ENCODE data around the gene BOLA3.

The BOLA3 gene

DNA sequence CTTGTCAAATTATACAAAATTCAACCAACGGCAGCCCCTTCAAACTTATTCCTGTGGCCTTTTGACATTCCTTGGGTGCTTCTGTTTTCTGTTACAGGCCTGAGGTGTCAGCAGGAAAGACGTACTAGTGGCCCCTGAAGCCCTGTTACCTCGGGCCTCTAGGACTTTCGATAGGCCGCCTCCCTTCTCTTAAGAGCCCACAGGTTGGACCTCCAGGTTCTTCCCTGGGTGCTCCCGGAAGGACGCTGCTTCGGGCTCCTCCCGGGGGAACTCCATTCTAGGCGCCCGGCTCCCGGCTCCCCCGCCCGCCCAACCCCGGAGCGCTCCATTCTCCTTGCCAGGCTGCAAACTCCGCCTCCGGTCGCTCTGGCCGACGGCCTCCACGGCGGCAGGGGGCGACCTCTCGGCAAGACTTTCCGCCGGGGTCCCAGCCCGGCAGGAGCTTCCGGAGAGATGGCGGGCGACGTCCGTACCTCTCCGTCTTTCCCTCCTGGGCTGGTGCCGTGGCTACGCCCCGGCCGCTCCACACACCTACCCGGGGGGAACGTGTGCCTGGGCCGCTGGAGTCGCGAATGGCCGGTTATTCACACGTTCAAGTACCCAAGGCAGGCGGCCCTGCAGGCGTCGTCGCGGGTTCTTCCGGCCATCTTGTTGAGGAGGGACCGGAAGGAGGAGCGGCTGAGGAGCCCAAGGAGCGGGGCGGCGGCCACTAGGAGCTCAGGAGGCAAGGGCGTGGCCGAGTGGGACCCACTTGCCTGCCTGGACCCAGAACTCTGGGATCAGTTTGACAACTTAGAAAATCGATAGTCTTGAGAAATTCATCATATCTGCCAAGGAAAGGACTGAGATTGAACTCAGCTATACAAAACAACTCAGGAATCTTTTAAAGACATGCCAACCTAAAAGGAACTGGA is 27.5 kb downstream of the BOLA3 start:
- WGBS = 5% methylated on average over 59 of the region's 59 CpGs

DNA sequence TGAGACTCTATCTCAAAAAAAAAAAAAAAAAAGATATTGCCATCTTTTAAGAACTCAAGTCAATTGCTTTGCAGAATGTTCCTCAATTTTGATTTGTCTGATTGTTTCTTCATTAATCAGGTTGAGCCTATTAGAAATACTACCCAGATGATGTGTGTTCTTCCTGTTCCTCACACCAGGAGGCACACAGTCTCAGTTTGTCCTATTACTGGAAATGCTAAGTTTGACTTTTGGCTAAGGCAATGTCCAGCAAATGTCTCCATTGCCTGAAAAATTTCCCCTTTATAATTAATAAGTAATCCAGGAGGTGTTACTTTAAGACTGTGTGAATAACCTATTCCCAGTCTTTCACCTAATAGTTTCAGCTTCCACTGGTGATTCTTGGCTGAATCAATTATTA is 28.4 kb downstream of the BOLA3 start:
- H3K36me3 ChIP-seq (ENCODE audit: insufficient read depth, low read length) = no peaks in the 10 kb centered on the region
- H3K27ac ChIP-seq (ENCODE audit: low read depth, low read length) = no peak overlapping the region
- H3K9me3 ChIP-seq (ENCODE audit: insufficient read depth, low read depth, low read length) = peaks cover 24% of the 10 kb centered on the region
- peak overlapping the region; percentile 87; the same call in 1 of the 2 replicates for H3K4me3 ChIP-seq (ENCODE audit: low read length)
- H3K27me3 ChIP-seq (ENCODE audit: insufficient read depth, low read length) = peaks cover 41% of the 10 kb centered on the region
- H3K9ac ChIP-seq (ENCODE audit: low read depth, low read length) = no peak overlapping the region
- no peaks in the 10 kb centered on the region for H3K4me1 ChIP-seq (ENCODE audit: insufficient read depth, low read length)

More for the DNA sequence above, 27.5 kb downstream of the BOLA3 start:
- Histone ChIP-seq H3K9ac (ENCODE audit: low read depth, low read length) (peak overlapping the region; percentile 88), H3K4me3 (ENCODE audit: low read length) (peak overlapping the region; percentile 87), H3K27me3 (ENCODE audit: insufficient read depth, low read length) (peaks cover 38% of the 10 kb centered on the region), H3K4me1 (ENCODE audit: insufficient read depth, low read length) (no peaks in the 10 kb centered on the region), H3K36me3 (ENCODE audit: insufficient read depth, low read length) (no peaks in the 10 kb centered on the region), H3K9me3 (ENCODE audit: insufficient read depth, low read depth, low read length) (peaks cover 24% of the 10 kb centered on the region), H3K27ac (ENCODE audit: low read depth, low read length) (peak overlapping the region; percentile 95)

GRCh38 chr2:74111380-74111779 is 36.3 kb downstream of the BOLA3 start:
- Histone ChIP-seq H3K27me3 (ENCODE audit: insufficient read depth, low read length) (peaks cover 15% of the 10 kb centered on the region), H3K9me3 (ENCODE audit: insufficient read depth, low read depth, low read length) (no peaks in the 10 kb centered on the region)

DNA sequence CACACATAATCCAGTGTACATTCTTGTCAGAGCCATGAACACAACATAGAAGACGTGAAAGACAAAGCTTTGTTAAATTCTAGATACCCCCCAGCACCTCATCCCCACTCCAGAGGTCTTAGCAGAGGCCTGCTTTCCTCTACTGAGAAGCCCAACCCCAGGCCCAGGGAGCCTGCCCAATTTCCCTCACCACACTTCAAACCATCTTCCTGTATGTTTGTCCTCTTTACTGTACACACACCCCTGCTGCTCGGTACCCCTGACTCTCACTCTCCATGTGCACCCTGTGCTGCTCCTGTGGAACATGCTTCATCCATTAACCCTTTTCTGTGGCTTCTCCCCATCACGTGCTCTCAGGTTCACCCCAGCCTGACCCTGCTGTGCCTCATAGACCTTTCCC is 37.2 kb downstream of the BOLA3 start:
- Histone ChIP-seq H3K9ac (ENCODE audit: low read depth, low read length) (no peak overlapping the region), H3K9me3 (ENCODE audit: insufficient read depth, low read depth, low read length) (no peaks in the 10 kb centered on the region), H3K4me1 (ENCODE audit: insufficient read depth, low read length) (peaks cover 15% of the 10 kb centered on the region), H3K4me3 (ENCODE audit: low read length) (no peak overlapping the region), H3K27ac (ENCODE audit: low read depth, low read length) (no peak overlapping the region), H3K36me3 (ENCODE audit: insufficient read depth, low read length) (no peaks in the 10 kb centered on the region), H3K27me3 (ENCODE audit: insufficient read depth, low read length) (peaks cover 7% of the 10 kb centered on the region; the same call in 1 of the 2 replicates)
- WGBS = 72% methylated on average over 3 of the region's 3 CpGs

More at GRCh38 chr2:74111380-74111779, 36.3 kb downstream of the BOLA3 start:
- H3K27ac ChIP-seq (ENCODE audit: low read depth, low read length) = no peak overlapping the region
- H3K9ac ChIP-seq (ENCODE audit: low read depth, low read length) = no peak overlapping the region
- H3K4me1 ChIP-seq (ENCODE audit: insufficient read depth, low read length) = peaks cover 15% of the 10 kb centered on the region
- H3K36me3 ChIP-seq (ENCODE audit: insufficient read depth, low read length) = no peaks in the 10 kb centered on the region
- H3K4me3 ChIP-seq (ENCODE audit: low read length) = no peak overlapping the region

- 94% methylated on average over 7 of the region's 8 CpGs for WGBS
- 0 out of 2 replicates have a peak, but pooled peaks cover 5% of the 10 kb centered on the region for H3K36me3 ChIP-seq (ENCODE audit: insufficient read depth, low read length)
- H3K27ac ChIP-seq (ENCODE audit: low read depth, low read length) = no peak overlapping the region
- no peaks in the 10 kb centered on the region for H3K9me3 ChIP-seq (ENCODE audit: insufficient read depth, low read depth, low read length)
- H3K4me3 ChIP-seq (ENCODE audit: low read length) = no peak overlapping the region
- peaks cover 15% of the 10 kb centered on the region for H3K4me1 ChIP-seq (ENCODE audit: insufficient read depth, low read length)
- no peak overlapping the region for H3K9ac ChIP-seq (ENCODE audit: low read depth, low read length)
- H3K27me3 ChIP-seq (ENCODE audit: insufficient read depth, low read length) = no peaks in the 10 kb centered on the region
Observed at GRCh38 chr2:74109551-74109950, 38.2 kb downstream of the BOLA3 start.

GRCh38 chr2:74107071-74107470 is 40.6 kb downstream of the BOLA3 start:
- peaks cover 19% of the 10 kb centered on the region for H3K36me3 ChIP-seq (ENCODE audit: insufficient read depth, low read length)
- 17% methylated on average over 12 of the region's 12 CpGs for WGBS
- H3K9ac ChIP-seq (ENCODE audit: low read depth, low read length) = no peak overlapping the region

DNA sequence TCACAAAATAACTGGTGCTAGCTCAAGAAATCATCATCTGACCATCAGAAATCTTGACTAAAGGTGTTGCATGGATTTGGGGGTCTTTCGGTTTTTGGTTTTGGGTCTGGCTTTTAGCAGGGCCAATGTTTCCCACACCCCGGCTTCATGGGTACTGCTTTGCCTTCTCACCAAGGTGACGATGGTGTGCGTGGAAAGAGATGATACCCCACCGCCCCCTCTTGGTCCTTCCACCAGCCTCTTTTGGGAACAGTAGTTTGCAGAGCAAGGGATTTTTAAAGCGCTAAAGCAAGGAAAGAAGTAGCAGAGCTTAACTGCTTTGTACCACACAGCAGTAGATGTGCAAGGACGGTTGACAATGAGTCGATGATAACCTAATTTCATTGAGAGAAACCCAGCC is 42.3 kb downstream of the BOLA3 start:
- H3K27ac ChIP-seq (ENCODE audit: low read depth, low read length) = no peak overlapping the region
- WGBS = 95% methylated on average over 8 of the region's 8 CpGs
- H3K27me3 ChIP-seq (ENCODE audit: insufficient read depth, low read length) = no peaks in the 10 kb centered on the region
- no peaks in the 10 kb centered on the region for H3K9me3 ChIP-seq (ENCODE audit: insufficient read depth, low read depth, low read length)
- peaks cover 15% of the 10 kb centered on the region for H3K4me1 ChIP-seq (ENCODE audit: insufficient read depth, low read length)
- H3K4me3 ChIP-seq (ENCODE audit: low read length) = no peak overlapping the region
- no peak overlapping the region for H3K9ac ChIP-seq (ENCODE audit: low read depth, low read length)
- H3K36me3 ChIP-seq (ENCODE audit: insufficient read depth, low read length) = peaks cover 32% of the 10 kb centered on the region

More at GRCh38 chr2:74107071-74107470, 40.6 kb downstream of the BOLA3 start:
- peaks cover 15% of the 10 kb centered on the region for H3K4me1 ChIP-seq (ENCODE audit: insufficient read depth, low read length)
- H3K27me3 ChIP-seq (ENCODE audit: insufficient read depth, low read length) = no peaks in the 10 kb centered on the region
- no peaks in the 10 kb centered on the region for H3K9me3 ChIP-seq (ENCODE audit: insufficient read depth, low read depth, low read length)
- peak overlapping the region; percentile 20 for H3K4me3 ChIP-seq (ENCODE audit: low read length)
- H3K27ac ChIP-seq (ENCODE audit: low read depth, low read length) = peak overlapping the region; percentile 12; the same call in 1 of the 2 replicates

GRCh38 chr2:74104839-74105238 is 42.9 kb downstream of the BOLA3 start:
- H3K9me3 ChIP-seq (ENCODE audit: insufficient read depth, low read depth, low read length) = no peaks in the 10 kb centered on the region
- H3K36me3 ChIP-seq (ENCODE audit: insufficient read depth, low read length) = peaks cover 36% of the 10 kb centered on the region
- no peak overlapping the region for H3K4me3 ChIP-seq (ENCODE audit: low read length)
- H3K27ac ChIP-seq (ENCODE audit: low read depth, low read length) = no peak overlapping the region
- H3K9ac ChIP-seq (ENCODE audit: low read depth, low read length) = no peak overlapping the region
- H3K27me3 ChIP-seq (ENCODE audit: insufficient read depth, low read length) = no peaks in the 10 kb centered on the region
- H3K4me1 ChIP-seq (ENCODE audit: insufficient read depth, low read length) = peaks cover 15% of the 10 kb centered on the region
- 97% methylated on average over 7 of the region's 7 CpGs for WGBS

GRCh38 chr2:74103763-74104162 is 43.9 kb downstream of the BOLA3 start:
- Histone ChIP-seq H3K36me3 (ENCODE audit: insufficient read depth, low read length) (peaks cover 47% of the 10 kb centered on the region), H3K9me3 (ENCODE audit: insufficient read depth, low read depth, low read length) (no peaks in the 10 kb centered on the region), H3K4me1 (ENCODE audit: insufficient read depth, low read length) (peaks cover 15% of the 10 kb centered on the region), H3K27me3 (ENCODE audit: insufficient read depth, low read length) (no peaks in the 10 kb centered on the region), H3K27ac (ENCODE audit: low read depth, low read length) (no peak overlapping the region), H3K9ac (ENCODE audit: low read depth, low read length) (no peak overlapping the region), H3K4me3 (ENCODE audit: low read length) (no peak overlapping the region)
- WGBS = 94% methylated on average over 6 of the region's 6 CpGs

- Histone ChIP-seq H3K27me3 (ENCODE audit: insufficient read depth, low read length) (no peaks in the 10 kb centered on the region), H3K9ac (ENCODE audit: low read depth, low read length) (no peak overlapping the region), H3K4me3 (ENCODE audit: low read length) (no peak overlapping the region), H3K36me3 (ENCODE audit: insufficient read depth, low read length) (peaks cover 49% of the 10 kb centered on the region), H3K4me1 (ENCODE audit: insufficient read depth, low read length) (peaks cover 11% of the 10 kb centered on the region), H3K27ac (ENCODE audit: low read depth, low read length) (no peak overlapping the region), H3K9me3 (ENCODE audit: insufficient read depth, low read depth, low read length) (no peaks in the 10 kb centered on the region)
- 97% methylated on average over 14 of the region's 14 CpGs for WGBS
Observed at GRCh38 chr2:74102516-74102915, 45.2 kb downstream of the BOLA3 start.

DNA sequence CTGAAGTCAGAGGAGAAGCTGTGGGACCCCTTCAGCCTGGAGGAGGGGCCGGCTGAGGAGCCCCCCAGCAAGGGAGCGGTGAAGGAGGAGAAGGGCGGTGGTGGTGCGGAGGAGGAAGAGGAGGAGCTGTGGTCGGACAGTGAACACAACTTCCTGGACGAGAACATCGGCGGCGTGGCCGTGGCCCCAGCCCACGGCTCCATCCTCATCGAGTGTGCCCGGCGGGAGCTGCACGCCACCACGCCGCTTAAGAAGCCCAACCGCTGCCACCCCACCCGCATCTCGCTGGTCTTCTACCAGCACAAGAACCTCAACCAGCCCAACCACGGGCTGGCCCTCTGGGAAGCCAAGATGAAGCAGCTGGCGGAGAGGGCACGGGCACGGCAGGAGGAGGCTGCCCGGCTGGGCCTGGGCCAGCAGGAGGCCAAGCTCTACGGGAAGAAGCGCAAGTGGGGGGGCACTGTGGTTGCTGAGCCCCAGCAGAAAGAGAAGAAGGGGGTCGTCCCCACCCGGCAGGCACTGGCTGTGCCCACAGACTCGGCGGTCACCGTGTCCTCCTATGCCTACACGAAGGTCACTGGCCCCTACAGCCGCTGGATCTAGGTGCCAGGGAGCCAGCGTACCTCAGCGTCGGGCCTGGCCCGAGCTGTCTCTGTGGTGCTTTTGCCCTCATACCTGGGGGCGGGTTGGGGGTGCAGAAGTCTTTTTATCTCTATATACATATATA is 46.0 kb downstream of the BOLA3 start:
- Histone ChIP-seq H3K4me1 (ENCODE audit: insufficient read depth, low read length) (peaks cover 3% of the 10 kb centered on the region), H3K9me3 (ENCODE audit: insufficient read depth, low read depth, low read length) (no peaks in the 10 kb centered on the region), H3K27ac (ENCODE audit: low read depth, low read length) (no peak overlapping the region), H3K27me3 (ENCODE audit: insufficient read depth, low read length) (no peaks in the 10 kb centered on the region), H3K36me3 (ENCODE audit: insufficient read depth, low read length) (peaks cover 49% of the 10 kb centered on the region), H3K4me3 (ENCODE audit: low read length) (no peak overlapping the region), H3K9ac (ENCODE audit: low read depth, low read length) (no peak overlapping the region)
- WGBS = 96% methylated on average over 38 of the region's 39 CpGs

Measured in HUES64 (cell line).